OCI-LY3 (cell line): Measurements from ENCODE around the gene STIL.

Source experiments
- H2AFZ ChIP-seq: fragments of 200-600, 300-600 bp; shearing (Covaris generic); 2 replicates; pipeline ENCODE4 v1.6.0; 2014; ENCODE audit warnings: antibody characterized with exemption, low read depth, low read length
- H3K27ac ChIP-seq: fragments of 200-600, 300-600 bp; sonication (generic); 2 replicates; pipeline ENCODE4 v1.5.1; 2014; ENCODE audit warnings: mild to moderate bottlenecking, low read length, moderate library complexity, mixed read lengths
- H3K27me3 ChIP-seq: fragments of 200-600, 300-600 bp; sonication (generic); 2 replicates; pipeline ENCODE4 v1.6.1; 2014; ENCODE audit warnings: low read depth, low read length, mixed read lengths
- H3K36me3 ChIP-seq: fragments of 200-600, 300-600 bp; sonication (generic); replicated peaks from 2 replicates; pipeline ENCODE3; 2014; ENCODE audit warnings: low read depth, low read length, mixed read lengths
- H3K4me1 ChIP-seq: fragments of 300-600, 200-600 bp; sonication (generic); 2 replicates; pipeline ENCODE4 v1.6.1; 2014; ENCODE audit warnings: low read length, mixed read lengths
- H3K4me2 ChIP-seq: fragments of 200-600, 300-600 bp; sonication (generic); 2 replicates; pipeline ENCODE4 v1.6.1; 2014; ENCODE audit warnings: low read length, mixed read lengths
- H3K4me3 ChIP-seq: fragments of 300-600, 200-600 bp; sonication (generic); 2 replicates; pipeline ENCODE4 v1.5.1; 2014; ENCODE audit warnings: antibody characterized with exemption, mild to moderate bottlenecking, low read length, moderate library complexity
- H3K79me2 ChIP-seq: fragments of 300-600, 200-600 bp; shearing (Covaris generic); 2 replicates; pipeline ENCODE4 v1.6.1; 2014; ENCODE audit warnings: mild to moderate bottlenecking, low read length, mixed read lengths
- H3K9ac ChIP-seq: fragments of 300-600, 200-600 bp; shearing (Covaris generic); 2 replicates; pipeline ENCODE4 v1.6.0; 2014; ENCODE audit warnings: mild to moderate bottlenecking, low read length, moderate library complexity
- H3K9me3 ChIP-seq: fragments of 200-600, 300-600 bp; shearing (Covaris generic); 2 replicates; pipeline ENCODE4 v1.6.1; 2014; ENCODE audit warnings: low read length, mixed read lengths; ENCODE audit not compliant: insufficient read depth
- H4K20me1 ChIP-seq: fragments of 200-600, 300-600 bp; sonication (generic); 2 replicates; pipeline ENCODE4 v1.6.1; 2016; ENCODE audit warnings: low read length, mixed read lengths; ENCODE audit not compliant: insufficient read depth
- CTCF ChIP-seq: fragments of 200-600, 300-600 bp; sonication (generic); IDR thresholded peaks from 2 replicates; pipeline ENCODE4 v1.5.1; 2014; ENCODE audit warnings: antibody characterized with exemption, low read length, low read depth
- EZH2phosphoT487 ChIP-seq: fragments of 200-600 bp; shearing (Covaris generic); IDR thresholded peaks from 2 replicates; pipeline ENCODE4 v1.6.1; 2018; ENCODE audit warnings: antibody characterized with exemption, mixed run types, low read depth

STIL gene

DNA sequence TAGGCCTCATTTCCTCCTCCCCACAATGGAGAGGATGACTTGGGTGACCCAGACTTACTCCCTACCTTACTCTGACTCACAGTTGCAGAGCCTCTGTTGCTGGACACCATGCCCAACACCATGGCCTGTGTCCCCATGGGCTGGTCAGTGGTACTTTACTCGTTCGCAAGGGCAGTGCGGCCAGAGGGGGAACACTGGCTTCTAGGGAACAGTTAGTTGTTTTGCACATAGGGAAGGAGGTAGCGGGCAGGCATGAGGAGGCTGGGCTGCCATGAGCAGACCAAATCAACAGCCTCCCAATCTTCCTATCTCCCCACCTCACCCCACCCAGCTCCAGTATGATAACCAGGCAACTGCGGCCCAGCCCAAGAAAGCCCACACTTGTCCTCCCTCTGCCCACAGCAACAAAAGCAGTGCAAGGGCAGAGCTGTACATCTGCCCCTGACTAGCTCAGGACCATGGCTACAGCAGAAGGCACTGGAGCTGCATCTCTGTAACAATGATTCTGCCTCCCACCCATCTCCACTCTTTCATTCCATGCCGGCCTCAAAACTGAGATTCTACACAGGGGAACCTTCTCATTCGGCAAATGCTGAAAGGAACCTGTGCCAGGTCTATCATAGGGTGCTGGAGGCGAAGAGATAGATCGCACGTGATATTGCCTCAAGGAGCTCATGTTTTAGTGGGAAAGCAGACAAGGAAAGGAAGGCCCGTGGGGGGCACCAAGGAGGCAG lies 100.5 kb downstream of the STIL start:
- TF ChIP-seq CTCF (no peak), EZH2phosphoT487 (no peak)
- Histone ChIP-seq H3K9me3 (no peaks in the 10 kb centered on the region), H3K9ac (no peak overlapping the region), H4K20me1 (no peaks in the 10 kb centered on the region), H3K79me2 (no peaks in the 10 kb centered on the region), H3K27ac (no peak overlapping the region), H3K27me3 (no peaks in the 10 kb centered on the region), H3K4me2 (no peak overlapping the region), H3K4me1 (peaks cover 9% of the 10 kb centered on the region), H3K36me3 (no peaks in the 10 kb centered on the region), H2AFZ (no peak overlapping the region), H3K4me3 (no peak overlapping the region)

GRCh38 chr1:47212636-47213229 lies 101.2 kb downstream of the STIL start:
- Histone ChIP-seq H3K9me3 (no peaks in the 10 kb centered on the region), H3K27me3 (no peaks in the 10 kb centered on the region), H3K27ac (no peak overlapping the region), H3K4me1 (peaks cover 9% of the 10 kb centered on the region), H3K9ac (no peak overlapping the region), H2AFZ (no peak overlapping the region), H3K4me3 (no peak overlapping the region), H3K36me3 (no peaks in the 10 kb centered on the region), H4K20me1 (no peaks in the 10 kb centered on the region), H3K79me2 (no peaks in the 10 kb centered on the region), H3K4me2 (no peak overlapping the region)
- TF ChIP-seq CTCF: no peak
- TF ChIP-seq EZH2phosphoT487: no peak

- TF ChIP-seq CTCF (no peak), EZH2phosphoT487 (no peak)
- H3K36me3 ChIP-seq: no peaks in the 10 kb centered on the region
- no peak overlapping the region for H3K9ac ChIP-seq
- H4K20me1 ChIP-seq: no peaks in the 10 kb centered on the region
- H3K4me1 ChIP-seq: peaks cover 9% of the 10 kb centered on the region
- H3K4me3 ChIP-seq: no peak overlapping the region
- no peaks in the 10 kb centered on the region for H3K27me3 ChIP-seq
- no peak overlapping the region for H2AFZ ChIP-seq
- no peak overlapping the region for H3K27ac ChIP-seq
- no peaks in the 10 kb centered on the region for H3K79me2 ChIP-seq
- H3K9me3 ChIP-seq: no peaks in the 10 kb centered on the region
- H3K4me2 ChIP-seq: no peak overlapping the region
These were observed 102.1 kb downstream of the STIL start for GRCh38 chr1:47211796-47212269.

- Histone ChIP-seq H3K9me3 (no peaks in the 10 kb centered on the region), H3K27ac (no peak overlapping the region), H3K9ac (no peak overlapping the region), H3K27me3 (no peaks in the 10 kb centered on the region), H3K4me1 (peaks cover 9% of the 10 kb centered on the region), H3K36me3 (no peaks in the 10 kb centered on the region), H2AFZ (no peak overlapping the region), H3K4me3 (no peak overlapping the region), H3K4me2 (no peak overlapping the region), H4K20me1 (no peaks in the 10 kb centered on the region), H3K79me2 (no peaks in the 10 kb centered on the region)
- TF ChIP-seq EZH2phosphoT487 (no peak), CTCF (no peak)
These were observed 103.3 kb downstream of the STIL start for GRCh38 chr1:47210666-47211065.
